HG02938 (cell line): ENCODE results near the gene EPN2.
"Not testable (repeated sequence)": the region's sequence is repeated elsewhere in the genome, so short reads cannot be mapped to it uniquely, and the experiment has no call there.

ENCODE experiments used
- ATAC-seq: cut with Tn5 transposase; IDR thresholded peaks from one replicate; pipeline ENCODE4 v1.9.1; 2021; ENCODE audit warnings: mild to moderate bottlenecking, moderate library complexity; ENCODE audit not compliant: unreplicated experiment

EPN2 gene

GRCh38 chr17:19237139-19237388, at the start of gene EPN2:
TSS of gene EPN2 (plus strand) at chr17:19237366. CDS start at chr17:19283120, 45,754 bp downstream.
- not testable (repeated sequence) for ATAC-seq

DNA sequence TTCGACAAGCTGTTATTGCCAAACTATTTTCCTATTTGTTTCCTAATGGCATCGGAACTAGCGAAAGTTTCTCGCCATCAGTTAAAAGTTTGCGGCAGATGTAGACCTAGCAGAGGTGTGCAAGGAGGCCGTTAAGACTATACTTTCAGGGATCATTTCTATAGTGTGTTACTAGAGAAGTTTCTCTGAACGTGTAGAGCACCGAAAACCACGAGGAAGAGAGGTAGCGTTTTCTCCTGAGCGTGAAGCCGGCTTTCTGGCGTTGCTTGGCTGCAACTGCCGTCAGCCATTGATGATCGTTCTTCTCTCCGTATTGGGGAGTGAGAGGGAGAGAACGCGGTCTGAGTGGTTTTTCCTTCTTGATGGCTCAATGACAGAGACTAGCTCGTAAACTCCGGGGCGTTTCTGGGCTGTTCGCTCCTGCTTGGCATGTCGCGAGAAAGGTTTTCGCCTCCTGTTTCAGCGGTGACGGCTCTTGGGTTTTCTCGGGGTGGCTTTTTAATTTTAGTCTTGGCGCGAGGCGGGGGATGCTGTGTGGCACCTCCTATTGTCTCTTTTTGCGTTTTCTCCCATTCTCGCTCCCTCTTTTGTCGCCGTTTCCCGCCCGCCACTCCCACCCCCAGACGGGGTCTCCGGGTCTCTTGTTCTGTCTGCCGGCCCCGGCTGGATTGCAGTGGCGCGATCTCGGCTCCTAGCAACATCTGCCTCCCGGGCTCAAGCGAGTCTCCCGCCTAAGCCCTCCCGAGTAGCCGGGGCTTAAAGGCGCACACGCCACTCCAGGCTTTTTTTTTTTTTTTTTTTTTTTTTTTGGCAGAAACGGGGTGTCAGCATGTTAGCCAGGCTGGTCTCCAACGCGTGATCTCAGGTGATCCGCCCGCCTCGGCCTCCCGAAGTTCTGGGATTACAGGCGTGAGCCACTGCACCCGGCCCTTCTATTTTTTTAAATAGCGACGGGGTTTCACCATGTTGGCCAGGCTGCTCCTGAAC, 49.0 kb upstream of the EPN2 start:
- not testable (repeated sequence) for ATAC-seq

- peak; percentile 54 for ATAC-seq
Observed at GRCh38 chr17:19188870-19189708, 48.1 kb upstream of the EPN2 start.

- not testable (repeated sequence) for ATAC-seq
Observed at GRCh38 chr17:19189781-19190405, 47.3 kb upstream of the EPN2 start.

DNA sequence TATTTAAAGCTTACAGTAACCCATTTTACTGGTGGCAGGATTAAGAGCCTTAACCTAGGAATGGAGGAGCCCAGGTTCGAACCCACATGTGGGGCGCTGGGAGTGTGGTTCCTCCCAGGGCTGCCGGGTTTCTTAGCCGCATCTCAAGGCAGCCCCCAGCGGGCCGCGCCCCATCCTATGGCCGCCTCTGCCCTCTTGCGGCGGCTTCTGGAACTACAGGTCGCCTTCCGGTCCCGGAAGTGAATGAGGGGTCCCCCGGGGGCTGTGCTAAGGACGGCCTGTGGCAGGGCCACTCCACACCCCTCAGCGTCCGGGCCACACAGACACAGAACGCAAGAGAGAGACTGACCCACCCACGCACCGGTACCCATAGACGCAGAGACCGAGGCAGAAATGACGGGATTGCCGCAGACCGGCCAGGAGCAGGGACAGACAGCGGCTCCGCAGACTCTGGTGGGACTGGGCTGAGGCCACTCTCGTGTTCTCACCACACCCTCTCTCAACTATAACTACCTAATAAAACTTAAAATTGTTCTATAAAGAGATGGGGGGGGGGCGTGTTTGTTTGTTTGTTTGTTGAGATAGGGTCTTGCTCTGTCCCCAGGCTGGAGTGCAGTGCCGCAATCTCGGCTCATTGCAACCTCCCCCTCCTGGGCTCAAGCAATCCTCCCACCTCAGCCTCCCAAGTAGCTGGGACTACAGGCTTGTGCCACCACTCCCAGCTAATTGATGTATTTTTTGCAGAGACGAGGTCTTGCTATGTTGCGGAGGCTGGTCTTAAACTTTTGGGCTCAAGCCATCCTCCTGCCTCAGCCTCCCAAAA, 40.6 kb upstream of the EPN2 start:
- ATAC-seq = not testable (repeated sequence)

DNA sequence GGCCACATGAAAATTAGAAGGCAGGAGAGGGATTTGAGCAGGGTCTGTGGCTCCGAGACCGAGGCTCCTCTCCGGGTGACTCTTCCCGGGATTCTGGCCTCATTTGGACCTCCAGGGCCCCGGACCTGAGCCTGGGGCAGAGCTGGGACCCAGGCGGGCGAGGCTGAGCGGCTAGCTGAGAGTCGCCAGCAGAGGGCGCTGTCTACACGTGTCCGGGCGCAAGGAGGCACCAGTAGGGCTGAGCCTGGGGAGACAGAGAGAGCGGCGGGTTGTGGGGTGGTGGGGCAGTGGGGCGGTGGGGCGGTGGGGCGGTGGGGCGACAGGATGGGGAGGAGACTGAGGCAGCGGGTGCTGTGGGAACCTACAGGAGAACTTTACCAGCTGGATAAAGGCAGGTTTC, 34.7 kb upstream of the EPN2 start:
- ATAC-seq = not testable (repeated sequence)

DNA sequence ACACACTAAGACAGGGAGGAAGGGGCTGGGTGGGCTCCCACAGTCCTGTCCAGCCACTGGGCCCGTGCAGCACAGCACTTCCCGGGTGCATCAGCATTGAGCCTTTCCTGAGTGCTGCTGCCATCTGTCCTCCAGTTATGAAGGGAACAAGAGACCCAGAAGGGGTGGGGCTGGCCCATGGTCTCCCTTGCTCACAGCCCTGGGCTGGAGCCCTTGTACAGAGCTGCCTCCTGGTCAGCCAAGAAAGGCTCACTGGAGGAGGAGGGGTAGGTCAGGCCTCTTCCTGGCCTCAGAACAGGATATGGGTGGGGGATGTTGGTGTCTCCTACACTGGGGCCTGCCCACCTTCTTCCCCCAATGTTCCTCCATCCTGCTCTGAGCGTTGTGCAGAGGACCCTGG, 33.7 kb upstream of the EPN2 start:
- ATAC-seq = not testable (repeated sequence)

DNA sequence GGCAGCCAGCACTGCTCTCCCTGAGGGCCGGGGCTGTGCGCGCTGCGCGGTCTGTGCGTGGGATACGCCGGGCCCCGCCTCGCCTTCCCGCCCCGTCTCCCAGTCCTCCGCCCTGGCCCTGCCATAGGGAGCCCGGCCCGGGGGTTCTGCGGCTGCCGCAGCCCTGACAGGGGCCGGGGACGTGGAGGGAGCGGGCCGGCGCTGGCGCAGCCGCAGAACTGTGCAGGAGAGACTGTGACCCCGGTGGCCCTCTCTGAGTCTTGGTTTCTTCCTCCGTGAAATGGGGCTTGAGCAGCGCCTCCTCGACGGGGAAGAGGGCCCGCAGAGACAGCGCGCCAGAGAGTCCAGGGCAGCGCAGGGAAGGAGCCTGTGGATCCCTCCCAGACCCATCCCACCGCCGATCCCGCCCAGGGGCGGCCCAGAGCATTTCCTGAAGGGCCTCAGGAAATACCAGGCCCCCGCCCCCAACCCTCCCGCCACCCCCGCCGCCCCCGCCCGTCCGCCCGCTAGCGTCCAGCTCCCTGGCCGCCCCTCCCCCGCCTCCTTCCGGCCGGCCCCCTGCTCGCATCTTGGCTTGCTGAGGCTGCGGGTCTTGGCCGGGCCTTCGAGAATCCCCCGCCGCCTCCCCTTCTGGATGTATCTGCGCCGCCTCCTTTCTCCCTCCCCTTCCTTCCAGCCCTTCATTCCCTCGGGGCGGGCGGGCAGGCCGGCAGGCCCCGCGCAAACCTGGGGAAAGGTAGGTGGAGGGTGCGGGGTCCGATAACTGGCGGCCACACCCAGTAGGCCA, 21.9 kb upstream of the EPN2 start:
- ATAC-seq = not testable (repeated sequence)

DNA sequence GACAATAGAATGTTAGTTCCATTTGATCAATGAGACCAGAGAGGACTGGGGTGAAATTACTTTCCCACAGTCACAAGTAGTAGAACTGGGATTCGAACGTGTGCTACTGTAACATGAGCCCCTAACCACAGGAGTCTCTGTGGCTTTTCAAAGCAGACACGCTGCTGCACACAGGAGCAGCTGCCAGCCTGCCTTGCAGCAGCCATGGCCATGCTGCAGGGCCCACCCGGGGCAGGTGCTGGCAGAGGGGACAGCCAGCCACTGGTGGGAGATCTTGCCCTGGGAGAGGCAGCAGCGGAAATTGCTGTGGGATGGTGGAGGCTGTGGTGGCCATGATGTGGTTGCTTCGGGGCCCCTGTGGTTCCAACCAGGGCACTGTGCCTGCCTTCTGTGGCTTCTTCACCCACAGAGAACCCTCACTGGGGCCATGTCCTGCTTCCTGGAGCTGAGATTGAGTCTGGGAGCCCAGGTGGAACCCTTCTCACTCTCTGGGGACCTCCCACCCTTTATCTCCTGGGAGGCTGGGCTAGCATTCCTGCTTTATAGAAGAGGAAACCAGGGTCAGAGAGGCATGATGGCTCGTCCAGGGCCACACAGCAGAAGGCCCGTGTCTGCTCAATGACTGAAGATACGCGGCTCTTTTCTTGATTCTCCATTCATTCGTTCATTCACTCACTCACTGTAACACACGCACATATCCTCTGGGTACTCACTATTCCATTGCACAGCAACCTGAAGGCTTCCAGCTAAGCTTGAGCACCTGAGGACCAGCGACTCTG, 20.8 kb upstream of the EPN2 start:
- ATAC-seq = not testable (repeated sequence)

GRCh38 chr17:19218914-19219313, 18.3 kb upstream of the EPN2 start:
- not testable (repeated sequence) for ATAC-seq

GRCh38 chr17:19219384-19219783, 17.8 kb upstream of the EPN2 start:
- ATAC-seq = not testable (repeated sequence)

- not testable (repeated sequence) for ATAC-seq
Observed at GRCh38 chr17:19220195-19220594, 17.0 kb upstream of the EPN2 start.

GRCh38 chr17:19226610-19227588, 10.3 kb upstream of the EPN2 start:
- ATAC-seq = not testable (repeated sequence)

- ATAC-seq = not testable (repeated sequence)
Observed at GRCh38 chr17:19234676-19235075, 2.5 kb upstream of the EPN2 start.

- ATAC-seq = peak; percentile 21
Observed at GRCh38 chr17:19236351-19237138, 621 bp upstream of the EPN2 start.

DNA sequence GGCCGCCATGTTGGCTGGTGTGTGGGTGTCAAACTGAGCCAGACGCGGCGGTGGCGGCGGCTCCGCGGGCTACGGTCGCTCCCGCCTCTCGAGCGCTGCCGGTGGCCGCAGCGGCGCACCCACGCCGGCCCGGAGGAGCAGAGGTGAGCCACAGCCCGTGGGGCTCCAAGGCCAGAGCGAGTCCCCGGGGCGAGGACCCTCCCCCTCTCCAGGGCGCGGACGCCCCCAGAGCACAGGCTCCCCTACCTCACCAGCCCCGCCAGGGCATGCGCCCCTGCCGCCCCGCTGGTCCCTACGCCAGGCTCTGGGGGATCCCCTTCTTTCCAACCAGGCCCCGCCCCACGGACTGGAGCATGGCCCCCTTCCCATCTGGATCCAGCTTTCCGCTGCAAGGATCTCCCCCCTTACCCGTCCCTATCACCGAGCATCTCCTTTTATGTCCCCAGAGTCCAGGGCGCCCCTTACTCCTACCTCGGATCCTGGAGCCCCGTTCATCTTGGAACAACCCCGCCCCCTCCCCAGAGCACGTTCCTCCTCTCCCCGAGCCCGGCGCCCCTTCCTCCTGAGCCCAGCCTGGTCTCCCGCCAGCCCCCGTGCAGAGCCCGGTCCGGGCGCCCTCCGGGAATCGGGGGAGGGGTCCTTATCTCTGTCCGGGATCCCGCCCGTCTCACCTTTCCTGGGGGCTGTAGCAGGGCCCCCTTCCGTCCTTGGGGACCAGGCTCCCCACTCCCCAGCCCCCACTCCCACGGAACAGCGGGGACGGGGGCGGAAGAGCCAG, 412 bp downstream of the EPN2 start:
- peak; percentile 58 for ATAC-seq
